SK-N-SH (cell line): ENCODE data around the gene SNX32. TPM values are rescaled to one million over a fixed set of nuclear protein-coding genes. Genes with fewer than 3 reads are reported as not detected.
A peak's percentile ranks its signal among the peaks of the same experiment; 100 is the strongest.

ENCODE experiments used
- CHD2 ChIP-seq: fragments of 150-350 bp; IDR thresholded peaks from 2 replicates; pipeline ENCODE4 v1.6.1; 2018; ENCODE audit warnings: low read length; ENCODE audit not compliant: partially characterized antibody
- ELF1 ChIP-seq: IDR thresholded peaks from 2 replicates; pipeline ENCODE4 v1.4.0; 2012
- EP300 ChIP-seq, 2 experiments: IDR thresholded peaks; 2 replicates each; pipeline versions ENCODE4 v1.4.0 to v1.6.1; 2012; ENCODE audit warnings: borderline replicate concordance in 1 of 2, low read depth in 1 of 2, low read length in 1 of 2
- FOSL2 ChIP-seq: IDR thresholded peaks from 2 replicates; pipeline ENCODE4 v1.4.0; 2012; ENCODE audit warnings: low read depth, mild to moderate bottlenecking, moderate library complexity, borderline replicate concordance
- GATA2 ChIP-seq: sonication (generic); formaldehyde crosslinking; IDR thresholded peaks from 2 replicates; pipeline ENCODE4 v1.5.0; 2020; ENCODE audit warnings: mild to moderate bottlenecking, missing genetic modification reagents
- JUND ChIP-seq: IDR thresholded peaks from 2 replicates; pipeline ENCODE4 v1.4.0; 2012
- NFIC ChIP-seq: IDR thresholded peaks from 2 replicates; pipeline ENCODE4 v1.4.0; 2012; ENCODE audit warnings: borderline replicate concordance
- NRF1 ChIP-seq: IDR thresholded peaks from 2 replicates; pipeline ENCODE4 v1.6.1; 2012; ENCODE audit warnings: low read depth, mild to moderate bottlenecking, low read length
- POLR2AphosphoS5 ChIP-seq: IDR thresholded peaks from 2 replicates; pipeline ENCODE4 v1.6.1; 2012; ENCODE audit warnings: low read depth, low read length
- RCOR1 ChIP-seq: fragments of 150-350 bp; IDR thresholded peaks from 2 replicates; pipeline ENCODE4 v1.6.1; 2017; ENCODE audit warnings: antibody characterized with exemption, low read length
- RXRA ChIP-seq: IDR thresholded peaks from 2 replicates; pipeline ENCODE4 v1.4.0; 2012; ENCODE audit warnings: low read depth, mild to moderate bottlenecking, borderline replicate concordance
- SMC3 ChIP-seq: IDR thresholded peaks from 2 replicates; pipeline ENCODE4 v1.6.1; 2012; ENCODE audit warnings: low read depth, low read length, improper control_type of control experiment
- TCF12 ChIP-seq: IDR thresholded peaks from 2 replicates; pipeline ENCODE4 v1.4.0; 2012
- YY1 ChIP-seq: IDR thresholded peaks from 2 replicates; pipeline ENCODE4 v1.4.0; 2012; ENCODE audit warnings: low read depth, mild to moderate bottlenecking
- polyA plus RNA-seq, 3 experiments: library from polyadenylated mRNA; depleted of rRNA; stranded (reverse); fragments of >200 nt; gene quantifications; 2 replicates each; pipeline ENCODE4 v1.2.3, GENCODE V29; 2012
- TF ChIP-seq, protein P1 (sequence below): fragments of 200-600 bp; sonication (generic); IDR thresholded peaks from 2 replicates; pipeline ENCODE4 v1.6.1; 2017; ENCODE audit warnings: antibody characterized with exemption, mild to moderate bottlenecking, moderate library complexity
- TF ChIP-seq, protein P2 (sequence below): IDR thresholded peaks from 2 replicates; pipeline ENCODE4 v1.4.0; 2012; ENCODE audit warnings: low read depth
- TF ChIP-seq, protein P3 (sequence below): IDR thresholded peaks from 2 replicates; pipeline ENCODE4; 2012
- TF ChIP-seq, protein P4 (sequence below): IDR thresholded peaks from 2 replicates; pipeline ENCODE4 v1.4.0; 2012; ENCODE audit warnings: low read depth, borderline replicate concordance
- TF ChIP-seq, protein P5 (sequence below): fragments of 150-350 bp; IDR thresholded peaks from 2 replicates; pipeline ENCODE4 v1.6.1; 2016; ENCODE audit warnings: mild to moderate bottlenecking, low read depth, low read length

The SNX32 gene
- polyA plus RNA-seq, 1 of the 3 experiments (the other 2 are of a cell fraction) = 1.0 TPM

DNA sequence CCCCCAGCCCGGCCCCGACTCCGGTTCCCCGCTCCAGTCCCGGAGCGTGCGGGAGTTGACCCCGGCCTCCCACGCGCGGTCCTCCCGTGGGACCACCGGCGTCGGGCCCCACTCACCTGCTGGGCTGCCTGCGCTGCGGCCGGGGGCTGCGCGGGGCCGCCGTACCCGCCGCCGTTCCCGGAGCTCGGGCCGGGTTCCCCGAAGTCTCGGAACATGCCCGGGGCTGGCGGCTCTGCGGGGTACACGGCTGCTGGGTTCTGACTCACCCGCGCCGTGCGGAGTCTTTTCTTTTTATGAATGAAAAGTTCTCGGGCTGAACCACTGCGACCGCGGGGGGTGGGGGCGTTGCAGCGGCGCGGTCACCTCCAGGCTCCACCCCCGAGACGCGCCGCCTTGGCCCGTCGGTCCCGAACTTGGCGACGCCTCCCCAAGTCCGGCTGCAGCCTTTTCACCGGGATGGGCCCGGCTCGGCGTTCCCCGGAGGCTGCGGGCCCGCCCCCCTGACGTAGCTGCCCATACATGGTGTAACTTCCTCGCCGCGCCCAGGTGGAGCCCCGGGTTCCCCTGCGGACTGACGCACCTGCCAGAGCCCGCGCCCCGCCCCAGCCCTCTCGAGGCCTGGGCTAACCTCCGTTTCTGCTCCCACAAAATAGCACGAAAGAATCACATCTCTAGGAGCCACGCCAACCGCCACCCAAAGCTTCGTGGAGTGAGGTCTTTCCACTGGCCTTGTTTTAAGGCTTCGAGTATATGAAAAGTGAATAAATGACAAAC, 66.5 kb downstream of the SNX32 start, which contains the start of gene FOSL1 (continued):
- TF ChIP-seq FOSL2 = peak; percentile 63; the same call in 1 of the 2 replicates
- no peak for TF ChIP-seq RCOR1
- TF ChIP-seq, protein P1, sequence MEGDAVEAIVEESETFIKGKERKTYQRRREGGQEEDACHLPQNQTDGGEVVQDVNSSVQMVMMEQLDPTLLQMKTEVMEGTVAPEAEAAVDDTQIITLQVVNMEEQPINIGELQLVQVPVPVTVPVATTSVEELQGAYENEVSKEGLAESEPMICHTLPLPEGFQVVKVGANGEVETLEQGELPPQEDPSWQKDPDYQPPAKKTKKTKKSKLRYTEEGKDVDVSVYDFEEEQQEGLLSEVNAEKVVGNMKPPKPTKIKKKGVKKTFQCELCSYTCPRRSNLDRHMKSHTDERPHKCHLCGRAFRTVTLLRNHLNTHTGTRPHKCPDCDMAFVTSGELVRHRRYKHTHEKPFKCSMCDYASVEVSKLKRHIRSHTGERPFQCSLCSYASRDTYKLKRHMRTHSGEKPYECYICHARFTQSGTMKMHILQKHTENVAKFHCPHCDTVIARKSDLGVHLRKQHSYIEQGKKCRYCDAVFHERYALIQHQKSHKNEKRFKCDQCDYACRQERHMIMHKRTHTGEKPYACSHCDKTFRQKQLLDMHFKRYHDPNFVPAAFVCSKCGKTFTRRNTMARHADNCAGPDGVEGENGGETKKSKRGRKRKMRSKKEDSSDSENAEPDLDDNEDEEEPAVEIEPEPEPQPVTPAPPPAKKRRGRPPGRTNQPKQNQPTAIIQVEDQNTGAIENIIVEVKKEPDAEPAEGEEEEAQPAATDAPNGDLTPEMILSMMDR = no peak
- no peak for TF ChIP-seq NRF1
- TF ChIP-seq, protein P2, sequence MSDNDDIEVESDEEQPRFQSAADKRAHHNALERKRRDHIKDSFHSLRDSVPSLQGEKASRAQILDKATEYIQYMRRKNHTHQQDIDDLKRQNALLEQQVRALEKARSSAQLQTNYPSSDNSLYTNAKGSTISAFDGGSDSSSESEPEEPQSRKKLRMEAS = peak; percentile 78
- TF ChIP-seq NFIC = peak; percentile 29
- TF ChIP-seq SMC3 = no peak
- TF ChIP-seq YY1 = no peak
- TF ChIP-seq ELF1 = no peak
- TF ChIP-seq, protein P3, sequence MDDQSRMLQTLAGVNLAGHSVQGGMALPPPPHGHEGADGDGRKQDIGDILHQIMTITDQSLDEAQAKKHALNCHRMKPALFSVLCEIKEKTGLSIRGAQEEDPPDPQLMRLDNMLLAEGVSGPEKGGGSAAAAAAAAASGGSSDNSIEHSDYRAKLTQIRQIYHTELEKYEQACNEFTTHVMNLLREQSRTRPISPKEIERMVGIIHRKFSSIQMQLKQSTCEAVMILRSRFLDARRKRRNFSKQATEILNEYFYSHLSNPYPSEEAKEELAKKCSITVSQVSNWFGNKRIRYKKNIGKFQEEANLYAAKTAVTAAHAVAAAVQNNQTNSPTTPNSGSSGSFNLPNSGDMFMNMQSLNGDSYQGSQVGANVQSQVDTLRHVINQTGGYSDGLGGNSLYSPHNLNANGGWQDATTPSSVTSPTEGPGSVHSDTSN = no peak; the same call in none of the 2 replicates
- peak in 1 of 2 experiments; percentile 52; a peak in 1 of 4 replicates for TF ChIP-seq EP300 (IDR thresholded peaks at IDR 0.05; ENCODE audit: borderline replicate concordance in 1 of 2, low read depth in 1 of 2, low read length in 1 of 2)
- no peak for TF ChIP-seq CHD2
- no peak for TF ChIP-seq GATA2
- peak; percentile 42; the same call in 1 of the 2 replicates for TF ChIP-seq TCF12
- peak; percentile 97 for TF ChIP-seq POLR2AphosphoS5
- TF ChIP-seq, protein P4, sequence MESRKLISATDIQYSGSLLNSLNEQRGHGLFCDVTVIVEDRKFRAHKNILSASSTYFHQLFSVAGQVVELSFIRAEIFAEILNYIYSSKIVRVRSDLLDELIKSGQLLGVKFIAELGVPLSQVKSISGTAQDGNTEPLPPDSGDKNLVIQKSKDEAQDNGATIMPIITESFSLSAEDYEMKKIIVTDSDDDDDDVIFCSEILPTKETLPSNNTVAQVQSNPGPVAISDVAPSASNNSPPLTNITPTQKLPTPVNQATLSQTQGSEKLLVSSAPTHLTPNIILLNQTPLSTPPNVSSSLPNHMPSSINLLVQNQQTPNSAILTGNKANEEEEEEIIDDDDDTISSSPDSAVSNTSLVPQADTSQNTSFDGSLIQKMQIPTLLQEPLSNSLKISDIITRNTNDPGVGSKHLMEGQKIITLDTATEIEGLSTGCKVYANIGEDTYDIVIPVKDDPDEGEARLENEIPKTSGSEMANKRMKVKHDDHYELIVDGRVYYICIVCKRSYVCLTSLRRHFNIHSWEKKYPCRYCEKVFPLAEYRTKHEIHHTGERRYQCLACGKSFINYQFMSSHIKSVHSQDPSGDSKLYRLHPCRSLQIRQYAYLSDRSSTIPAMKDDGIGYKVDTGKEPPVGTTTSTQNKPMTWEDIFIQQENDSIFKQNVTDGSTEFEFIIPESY = 0 out of 2 replicates have a peak, but pooled peaks have one; percentile 41
- peak; percentile 52 for TF ChIP-seq JUND
- peak; percentile 31; the same call in 1 of the 2 replicates for TF ChIP-seq RXRA
- TF ChIP-seq, protein P5, sequence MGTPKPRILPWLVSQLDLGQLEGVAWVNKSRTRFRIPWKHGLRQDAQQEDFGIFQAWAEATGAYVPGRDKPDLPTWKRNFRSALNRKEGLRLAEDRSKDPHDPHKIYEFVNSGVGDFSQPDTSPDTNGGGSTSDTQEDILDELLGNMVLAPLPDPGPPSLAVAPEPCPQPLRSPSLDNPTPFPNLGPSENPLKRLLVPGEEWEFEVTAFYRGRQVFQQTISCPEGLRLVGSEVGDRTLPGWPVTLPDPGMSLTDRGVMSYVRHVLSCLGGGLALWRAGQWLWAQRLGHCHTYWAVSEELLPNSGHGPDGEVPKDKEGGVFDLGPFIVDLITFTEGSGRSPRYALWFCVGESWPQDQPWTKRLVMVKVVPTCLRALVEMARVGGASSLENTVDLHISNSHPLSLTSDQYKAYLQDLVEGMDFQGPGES = no peak
